ENCODE data around the gene PDXP. TPM values are rescaled to one million over a fixed set of nuclear protein-coding genes. Genes with fewer than 3 reads are reported as not detected.
A peak's percentile ranks its signal among the peaks of the same experiment; 100 is the strongest.
"Not testable (repeated sequence)": the region's sequence is repeated elsewhere in the genome, so short reads cannot be mapped to it uniquely, and the experiment has no call there.

PDXP gene
- total RNA-seq, 1 donor from 2014 or later, result 41.9 TPM

DNA sequence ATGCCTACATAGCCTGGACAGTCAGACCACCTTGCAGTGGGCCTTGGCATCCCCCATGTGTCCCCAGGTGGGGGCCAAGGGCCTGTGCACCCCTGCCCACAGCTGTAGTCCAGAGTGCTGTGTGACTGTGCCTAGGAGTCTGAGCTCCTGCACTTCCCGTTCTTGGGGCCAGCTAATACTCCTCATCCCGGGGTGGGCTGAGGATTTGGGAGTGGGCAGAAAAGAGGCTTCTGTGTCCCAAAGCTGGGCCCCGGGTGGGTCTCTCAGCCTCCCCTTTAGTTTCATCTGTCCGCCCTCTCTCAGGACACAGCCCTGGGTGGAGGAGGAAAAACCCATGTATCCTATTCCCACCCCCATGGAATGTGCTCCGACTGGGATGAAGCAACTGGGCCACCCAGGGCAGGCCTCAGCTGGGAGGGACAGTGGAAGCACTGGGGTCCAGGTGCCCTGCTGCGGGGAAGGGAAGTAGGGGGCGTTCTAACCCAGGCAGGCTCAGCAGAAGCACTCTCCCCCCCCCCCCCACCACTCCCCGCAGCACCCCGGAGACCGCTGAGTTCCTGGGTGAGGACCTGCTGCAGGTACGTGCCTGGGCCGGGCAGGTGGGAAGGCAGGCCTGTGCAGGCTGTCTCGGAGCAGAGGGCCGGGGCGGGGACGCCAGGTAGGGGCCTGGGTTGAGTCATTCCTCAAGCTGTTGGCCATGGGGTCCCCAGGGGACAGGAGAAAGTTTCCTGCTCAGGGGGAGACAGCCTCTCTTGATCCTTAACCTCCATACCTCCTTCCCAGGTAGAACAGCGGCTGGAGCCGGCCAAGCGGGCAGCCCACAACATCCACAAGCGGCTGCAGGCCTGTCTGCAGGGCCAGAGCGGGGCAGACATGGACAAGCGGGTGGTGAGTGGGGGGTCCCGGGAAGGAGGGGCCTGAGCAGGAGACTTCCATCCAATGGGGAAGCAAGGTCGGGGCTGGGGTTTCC is 17.6 kb upstream of the PDXP start:
- intact Hi-C loops (cut with micrococcal nuclease), result no loop called here
- H3K27ac Mint-ChIP-seq, result peak overlapping the region; percentile 99
- peak overlapping the region; percentile 100 for H3K4me3 Mint-ChIP-seq (ENCODE audit: low read depth)
- H3K4me1 Mint-ChIP-seq (ENCODE audit: low read depth), result peaks cover 40% of the 10 kb centered on the region
- no peak for DNase-seq (ENCODE audit: low spot score)
- no peaks in the 10 kb centered on the region for H3K27me3 Mint-ChIP-seq (ENCODE audit: low read depth)
- H3K9me3 Mint-ChIP-seq, result no peaks in the 10 kb centered on the region
- H3K36me3 Mint-ChIP-seq (ENCODE audit: low read depth), result peaks cover 37% of the 10 kb centered on the region

- Mint-ChIP-seq H3K27me3 (ENCODE audit: low read depth) (no peaks in the 10 kb centered on the region), H3K36me3 (ENCODE audit: low read depth) (peaks cover 39% of the 10 kb centered on the region), H3K4me1 (ENCODE audit: low read depth) (peaks cover 35% of the 10 kb centered on the region), H3K4me3 (ENCODE audit: low read depth) (peak overlapping the region; percentile 51), H3K9me3 (no peaks in the 10 kb centered on the region), H3K27ac (peak overlapping the region; percentile 62)
- intact Hi-C loops (cut with micrococcal nuclease), result no loop called here
- no peak for DNase-seq (ENCODE audit: low spot score)
Measured at GRCh38 chr22:37641561-37641949, 17.0 kb upstream of the PDXP start.

GRCh38 chr22:37643225-37643847 is 15.2 kb upstream of the PDXP start:
- intact Hi-C loops (cut with micrococcal nuclease), result loop anchor here (1.0 kb wide), 1 partner anchor 38 kb away; no protein-coding TSS in a partner anchor
- H3K27me3 Mint-ChIP-seq (ENCODE audit: low read depth), result no peaks in the 10 kb centered on the region
- H3K36me3 Mint-ChIP-seq (ENCODE audit: low read depth), result peaks cover 50% of the 10 kb centered on the region
- H3K27ac Mint-ChIP-seq, result peak overlapping the region; percentile 2
- H3K4me3 Mint-ChIP-seq (ENCODE audit: low read depth), result peak overlapping the region; percentile 14
- peak; percentile 79 for DNase-seq (ENCODE audit: low spot score)
- peaks cover 19% of the 10 kb centered on the region for H3K4me1 Mint-ChIP-seq (ENCODE audit: low read depth)
- no peaks in the 10 kb centered on the region for H3K9me3 Mint-ChIP-seq

GRCh38 chr22:37647317-37647716 is 11.2 kb upstream of the PDXP start:
- intact Hi-C loops (cut with micrococcal nuclease), result no loop called here
- DNase-seq (ENCODE audit: low spot score), result no peak
- H3K27ac Mint-ChIP-seq, result no peak overlapping the region
- H3K27me3 Mint-ChIP-seq (ENCODE audit: low read depth), result no peaks in the 10 kb centered on the region
- H3K4me3 Mint-ChIP-seq (ENCODE audit: low read depth), result no peak overlapping the region
- H3K4me1 Mint-ChIP-seq (ENCODE audit: low read depth), result peaks cover 8% of the 10 kb centered on the region
- H3K36me3 Mint-ChIP-seq (ENCODE audit: low read depth), result peaks cover 70% of the 10 kb centered on the region
- H3K9me3 Mint-ChIP-seq, result no peaks in the 10 kb centered on the region

- H3K27ac Mint-ChIP-seq, result no peak overlapping the region
- peaks cover 6% of the 10 kb centered on the region for H3K4me1 Mint-ChIP-seq (ENCODE audit: low read depth)
- no peak for DNase-seq (ENCODE audit: low spot score)
- no peaks in the 10 kb centered on the region for H3K27me3 Mint-ChIP-seq (ENCODE audit: low read depth)
- intact Hi-C loops (cut with micrococcal nuclease), result no loop called here
- no peaks in the 10 kb centered on the region for H3K9me3 Mint-ChIP-seq
- H3K4me3 Mint-ChIP-seq (ENCODE audit: low read depth), result no peak overlapping the region
- H3K36me3 Mint-ChIP-seq (ENCODE audit: low read depth), result peaks cover 70% of the 10 kb centered on the region
Measured at GRCh38 chr22:37647928-37648327, 10.6 kb upstream of the PDXP start.

DNA sequence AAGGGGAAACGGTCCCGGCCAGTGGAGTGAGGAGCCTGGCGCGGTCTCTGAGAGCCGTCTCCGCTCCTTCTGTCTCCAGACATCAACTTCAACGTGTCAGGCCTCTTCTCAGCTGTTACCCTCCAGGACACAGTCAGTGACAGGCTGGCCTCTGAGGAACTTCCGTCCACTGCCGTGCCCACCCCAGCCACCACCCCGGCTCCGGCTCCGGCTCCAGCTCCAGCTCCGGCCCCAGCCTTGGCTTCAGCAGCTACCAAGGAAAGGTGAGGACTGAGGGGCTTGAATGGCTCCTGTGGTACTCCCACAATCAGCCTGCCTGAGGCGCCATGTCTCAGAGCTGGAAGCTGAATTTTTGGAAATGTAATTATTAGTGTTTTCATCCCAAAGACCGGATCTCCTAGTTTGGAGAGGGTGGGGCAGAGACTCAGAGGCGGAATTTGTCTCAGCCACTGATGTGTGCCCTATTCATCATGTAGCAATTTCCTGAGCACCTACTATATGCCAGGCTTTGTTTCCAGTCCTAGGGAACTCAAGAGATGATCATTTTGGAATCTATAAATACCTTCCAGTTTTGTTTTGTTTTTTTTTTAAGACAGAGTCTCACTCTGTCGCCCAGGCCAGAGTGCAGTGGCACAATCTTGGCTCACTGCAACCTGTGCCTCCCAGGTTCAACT is 7.9 kb upstream of the PDXP start:
- no peak for DNase-seq (ENCODE audit: low spot score)
- Mint-ChIP-seq H3K27me3 (ENCODE audit: low read depth) (no peaks in the 10 kb centered on the region), H3K36me3 (ENCODE audit: low read depth) (peaks cover 65% of the 10 kb centered on the region), H3K4me1 (ENCODE audit: low read depth) (no peaks in the 10 kb centered on the region), H3K4me3 (ENCODE audit: low read depth) (no peak overlapping the region), H3K9me3 (no peaks in the 10 kb centered on the region), H3K27ac (no peak overlapping the region)
- intact Hi-C loops (cut with micrococcal nuclease), result no loop called here

DNA sequence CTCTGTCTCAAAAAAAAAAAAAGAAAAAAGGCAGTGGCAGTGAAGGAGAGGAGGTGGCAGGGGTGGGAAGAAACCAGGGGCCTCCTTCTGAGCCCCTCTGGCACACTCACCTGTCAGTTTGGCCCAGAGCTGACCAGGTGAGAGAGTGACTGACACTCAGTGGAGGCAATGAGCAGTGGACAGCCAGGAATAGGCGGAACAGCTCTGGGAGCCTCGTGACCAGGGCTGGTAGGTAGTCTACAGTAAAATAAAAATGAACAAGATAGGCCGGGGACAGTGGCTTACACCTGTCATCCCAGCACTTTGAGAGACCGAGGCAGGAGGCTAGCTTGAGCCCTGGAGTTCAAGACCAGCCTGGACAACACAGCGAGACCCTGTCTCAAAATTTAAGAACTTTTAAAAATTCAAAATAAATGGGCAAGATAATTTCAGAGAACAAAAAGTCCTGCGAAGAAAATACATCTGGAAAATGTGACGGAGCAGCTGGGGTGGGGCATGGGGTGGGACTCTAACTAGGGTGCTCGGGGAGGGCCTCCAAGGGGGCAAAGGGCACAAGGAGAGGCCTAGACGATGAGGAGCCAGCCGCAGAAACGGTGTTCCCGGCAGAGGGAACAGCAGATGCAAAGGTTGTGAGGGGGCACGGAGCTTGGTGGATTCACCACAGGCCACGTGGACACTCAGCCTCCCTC is 3.8 kb upstream of the PDXP start:
- no peaks in the 10 kb centered on the region for H3K9me3 Mint-ChIP-seq
- peaks cover 9% of the 10 kb centered on the region for H3K4me1 Mint-ChIP-seq (ENCODE audit: low read depth)
- H3K4me3 Mint-ChIP-seq (ENCODE audit: low read depth), result no peak overlapping the region
- DNase-seq (ENCODE audit: low spot score), result no peak
- H3K36me3 Mint-ChIP-seq (ENCODE audit: low read depth), result peaks cover 40% of the 10 kb centered on the region
- no peaks in the 10 kb centered on the region for H3K27me3 Mint-ChIP-seq (ENCODE audit: low read depth)
- intact Hi-C loops (cut with micrococcal nuclease), result no loop called here
- H3K27ac Mint-ChIP-seq, result peak overlapping the region; percentile 33

DNA sequence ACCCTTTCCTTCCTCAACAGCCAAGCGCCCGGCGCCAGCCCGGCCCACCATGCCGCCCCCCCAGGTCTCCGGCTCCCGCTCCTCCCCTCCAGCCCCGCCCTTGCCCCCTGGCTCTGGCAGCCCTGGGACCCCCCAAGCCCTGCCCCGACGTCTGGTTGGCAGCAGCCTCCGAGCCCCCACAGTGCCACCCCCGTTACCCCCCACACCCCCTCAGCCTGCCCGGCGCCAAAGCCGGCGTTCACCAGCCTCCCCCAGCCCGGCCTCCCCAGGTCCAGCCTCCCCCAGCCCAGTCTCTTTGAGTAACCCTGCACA is 3.3 kb upstream of the PDXP start:
- no peak for DNase-seq (ENCODE audit: low spot score)
- no peak overlapping the region for H3K4me3 Mint-ChIP-seq (ENCODE audit: low read depth)
- intact Hi-C loops (cut with micrococcal nuclease), result no loop called here
- peaks cover 36% of the 10 kb centered on the region for H3K36me3 Mint-ChIP-seq (ENCODE audit: low read depth)
- no peak overlapping the region for H3K27ac Mint-ChIP-seq
- H3K4me1 Mint-ChIP-seq (ENCODE audit: low read depth), result peaks cover 14% of the 10 kb centered on the region
- no peaks in the 10 kb centered on the region for H3K9me3 Mint-ChIP-seq
- H3K27me3 Mint-ChIP-seq (ENCODE audit: low read depth), result no peaks in the 10 kb centered on the region

- Mint-ChIP-seq H3K27ac (peak overlapping the region; percentile 36), H3K36me3 (ENCODE audit: low read depth) (peaks cover 38% of the 10 kb centered on the region)
Measured at GRCh38 chr22:37656583-37656982, 1.9 kb upstream of the PDXP start.

GRCh38 chr22:37657590-37658132 is 862 bp upstream of the PDXP start:
- Mint-ChIP-seq H3K36me3 (ENCODE audit: low read depth) (peaks cover 29% of the 10 kb centered on the region), H3K4me1 (ENCODE audit: low read depth) (peaks cover 29% of the 10 kb centered on the region), H3K27me3 (ENCODE audit: low read depth) (no peaks in the 10 kb centered on the region), H3K9me3 (no peaks in the 10 kb centered on the region), H3K27ac (peak overlapping the region; percentile 89), H3K4me3 (ENCODE audit: low read depth) (peak overlapping the region; percentile 84)
- DNase-seq (ENCODE audit: low spot score), result no peak
- intact Hi-C loops (cut with micrococcal nuclease), result loop anchor here (1.0 to 2.0 kb wide), 2 partner anchors 18 to 19 kb away; partner anchors contain the start of genes LGALS1 and SH3BP1

More at GRCh38 chr22:37656583-37656982, 1.9 kb upstream of the PDXP start:
- H3K9me3 Mint-ChIP-seq; intact Hi-C loops (cut with micrococcal nuclease); H3K27me3 Mint-ChIP-seq (ENCODE audit: low read depth); H3K4me3 Mint-ChIP-seq (ENCODE audit: low read depth); DNase-seq (ENCODE audit: low spot score): not testable (repeated sequence)
- H3K4me1 Mint-ChIP-seq (ENCODE audit: low read depth), result peaks cover 24% of the 10 kb centered on the region

GRCh38 chr22:37659066-37659896 is 758 bp downstream of the PDXP start:
- intact Hi-C loops (cut with micrococcal nuclease), result loop anchor here (2.0 kb wide), 1 partner anchor 20 kb away; the partner anchor contains the start of gene SH3BP1
- Mint-ChIP-seq H3K9me3 (no peaks in the 10 kb centered on the region), H3K4me1 (ENCODE audit: low read depth) (peaks cover 29% of the 10 kb centered on the region), H3K27ac (peak overlapping the region; percentile 47), H3K4me3 (ENCODE audit: low read depth) (peak overlapping the region; percentile 87), H3K36me3 (ENCODE audit: low read depth) (peaks cover 18% of the 10 kb centered on the region), H3K27me3 (ENCODE audit: low read depth) (no peaks in the 10 kb centered on the region)
- no peak for DNase-seq (ENCODE audit: low spot score)
